Measurements from ENCODE around the gene RNF151.

GRCh38 chr16:1938910-1939309 is 27.7 kb upstream of the RNF151 start:
- TF ChIP-seq CTCF (conservative IDR thresholded peaks at IDR 0.05; ENCODE audit: low read length) (no peak), EZH2phosphoT487 (IDR thresholded peaks at IDR 0.05; ENCODE audit: borderline replicate concordance) (no peak)
